Sigmoid colon (tissue), 4 donors: ENCODE results near the gene CD247.

ENCODE experiments used
- EP300 ChIP-seq, 4 donors: sonication (generic); formaldehyde crosslinking; IDR thresholded peaks; one replicate each; pipeline ENCODE4 v1.6.1; 2017; ENCODE audit warnings: antibody characterized with exemption in 4 of 4
- POLR2A ChIP-seq, 2 donors: fragments of 450-650 bp; IDR thresholded peaks; one replicate each; pipeline ENCODE4 v1.6.1; 2016; ENCODE audit warnings: antibody characterized with exemption in 2 of 2, mild to moderate bottlenecking in 2 of 2, moderate library complexity in 2 of 2
- POLR2AphosphoS5 ChIP-seq, 4 donors: sonication (generic); formaldehyde crosslinking; IDR thresholded peaks; one replicate each; pipeline ENCODE4 v1.6.1; 2017; ENCODE audit warnings: antibody characterized with exemption in 4 of 4
- TF ChIP-seq, protein P1 (sequence below), 4 experiments: fragments of 450-650 bp in 3 of 4; fragments of 200-600 bp in 1 of 4; IDR thresholded peaks; one replicate each; pipeline ENCODE4 v1.5.1; 2016 to 2019; ENCODE audit warnings: antibody characterized with exemption in 4 of 4, mild to moderate bottlenecking in 3 of 4, moderate library complexity in 2 of 4

DNA sequence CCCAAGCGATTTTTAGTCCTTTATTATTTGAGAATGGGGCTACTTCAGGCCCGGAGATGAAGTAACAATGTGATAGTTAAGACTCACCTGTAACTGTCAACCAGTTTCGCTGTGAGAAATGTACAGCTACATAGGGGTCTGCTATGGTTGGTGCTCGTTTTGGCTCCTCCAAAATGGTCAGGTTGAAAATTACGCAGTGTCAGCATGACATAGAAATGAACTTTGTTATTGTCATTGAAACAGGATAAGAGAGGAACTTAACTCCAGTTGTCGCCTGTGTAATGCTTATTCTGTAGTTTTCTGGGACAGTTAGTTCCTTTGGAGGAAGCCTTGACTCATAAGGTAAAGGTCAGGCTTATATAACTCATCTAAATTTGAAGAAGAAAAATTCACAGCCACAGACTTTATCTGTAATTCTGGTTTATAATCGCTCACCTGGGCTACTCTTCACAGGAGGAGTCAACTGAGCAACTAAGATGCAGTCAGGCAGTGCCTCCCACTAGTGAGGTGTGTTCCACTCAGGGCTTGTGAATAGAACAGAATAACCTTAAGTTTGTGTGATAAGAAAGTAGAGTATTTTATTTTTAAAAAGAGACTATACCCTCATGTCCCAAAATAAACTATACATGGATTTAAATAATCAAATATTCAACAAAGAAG, 130.9 kb downstream of the CD247 start:
- TF ChIP-seq POLR2AphosphoS5 (IDR thresholded peaks at IDR 0.05) (no peak), POLR2A (IDR thresholded peaks at IDR 0.05) (no peak), EP300 (IDR thresholded peaks at IDR 0.05) (no peak)
- TF ChIP-seq, protein P1, sequence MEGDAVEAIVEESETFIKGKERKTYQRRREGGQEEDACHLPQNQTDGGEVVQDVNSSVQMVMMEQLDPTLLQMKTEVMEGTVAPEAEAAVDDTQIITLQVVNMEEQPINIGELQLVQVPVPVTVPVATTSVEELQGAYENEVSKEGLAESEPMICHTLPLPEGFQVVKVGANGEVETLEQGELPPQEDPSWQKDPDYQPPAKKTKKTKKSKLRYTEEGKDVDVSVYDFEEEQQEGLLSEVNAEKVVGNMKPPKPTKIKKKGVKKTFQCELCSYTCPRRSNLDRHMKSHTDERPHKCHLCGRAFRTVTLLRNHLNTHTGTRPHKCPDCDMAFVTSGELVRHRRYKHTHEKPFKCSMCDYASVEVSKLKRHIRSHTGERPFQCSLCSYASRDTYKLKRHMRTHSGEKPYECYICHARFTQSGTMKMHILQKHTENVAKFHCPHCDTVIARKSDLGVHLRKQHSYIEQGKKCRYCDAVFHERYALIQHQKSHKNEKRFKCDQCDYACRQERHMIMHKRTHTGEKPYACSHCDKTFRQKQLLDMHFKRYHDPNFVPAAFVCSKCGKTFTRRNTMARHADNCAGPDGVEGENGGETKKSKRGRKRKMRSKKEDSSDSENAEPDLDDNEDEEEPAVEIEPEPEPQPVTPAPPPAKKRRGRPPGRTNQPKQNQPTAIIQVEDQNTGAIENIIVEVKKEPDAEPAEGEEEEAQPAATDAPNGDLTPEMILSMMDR (IDR thresholded peaks at IDR 0.05) = no peak
